K562 (cell line): ENCODE measurements around the gene SLC16A13. TPM values are rescaled to one million over a fixed set of nuclear protein-coding genes. Genes with fewer than 3 reads are reported as not detected.

Experiments
- ATAC-seq: fragments of 200-7000 bp; cut with Tn5 transposase; 3 replicates; pipeline ENCODE4 v1.9.1; 2020; ENCODE audit warnings: moderate library complexity
- BruUV-seq: library from RNA; stranded (reverse); fragments of 400-500 nt; replicated peaks from 2 replicates; lab custom pipeline; 2021; lab: Mats Ljungman, UMichigan
- CTCF ChIA-PET: fragments of 300-600 bp; formaldehyde crosslinking; extraction: SDS; loops from one replicate; lab custom pipeline; 2021; ENCODE audit warnings: low intra/inter-chr PET ratio; lab: Yijun Ruan, JAX
- POLR2A ChIA-PET: fragments of 300-600, 350-650 bp; sonication (Branson Sonifier 250); formaldehyde crosslinking; extraction: SDS; loops from one replicate; lab custom pipeline; 2021; ENCODE audit warnings: antibody characterized with exemption, inconsistent platforms; lab: Yijun Ruan, JAX
- DNase-seq, 4 experiments: peaks; one replicate each; pipeline versions ENCODE4 v3.0.0 to v3.0.0-alpha.2; 2011 to 2018; ENCODE audit warnings: low spot score in 3 of 4, mixed read lengths in 3 of 4; ENCODE audit errors: extremely low read depth in 1 of 4
- FAIRE-seq: peaks from 2 replicates; lab custom pipeline; 2011; peaks lifted over from hg19 to GRCh38; lab: Jason Lieb, UNC
- H2AFZ ChIP-seq: 2 replicates; pipeline ENCODE4 v1.6.0; 2011; ENCODE audit warnings: low read depth, low read length, control low read depth, inconsistent platforms
- H3K27ac ChIP-seq: fragments of 200-600 bp; 3 replicates; pipeline ENCODE4 v1.8.0; 2011; ENCODE audit warnings: low read depth, mild to moderate bottlenecking, control low read depth, inconsistent platforms, low read length, moderate library complexity, mixed read lengths; ENCODE audit errors: extremely low read depth
- H3K27me3 ChIP-seq, 2 experiments: fragments of 300-600 bp in 1 of 2; 2 replicates in 1 of 2; 3 replicates in 1 of 2; pipeline versions ENCODE4 v1.6.0 to v1.8.0; 2011; ENCODE audit warnings: inconsistent platforms in 2 of 2, low read length in 2 of 2, mild to moderate bottlenecking in 1 of 2, mixed read lengths in 1 of 2, moderate library complexity in 1 of 2; ENCODE audit not compliant: control insufficient read depth in 2 of 2, insufficient read depth in 2 of 2
- H3K36me3 ChIP-seq: fragments of 300-600 bp; 3 replicates; pipeline ENCODE4 v1.8.0; 2011; ENCODE audit warnings: mild to moderate bottlenecking, low read length, inconsistent platforms; ENCODE audit not compliant: control insufficient read depth, insufficient read depth
- H3K4me1 ChIP-seq, 2 experiments: fragments of 200-600 bp in 1 of 2; replicated peaks in 1 of 2; 2 replicates in 1 of 2; 3 replicates in 1 of 2; pipeline versions ENCODE4 v1.5.1 to v1.8.0; 2011; ENCODE audit warnings: inconsistent platforms in 2 of 2, low read length in 2 of 2, mild to moderate bottlenecking in 1 of 2, mixed read lengths in 1 of 2, moderate library complexity in 1 of 2; ENCODE audit not compliant: control insufficient read depth in 2 of 2, insufficient read depth in 2 of 2
- H3K4me2 ChIP-seq: 2 replicates; pipeline ENCODE4 v1.6.1; 2011; ENCODE audit warnings: low read length, control low read depth, inconsistent platforms, mixed read lengths; ENCODE audit not compliant: insufficient read depth
- H3K4me3 ChIP-seq: fragments of 200-600 bp; sonication (generic), shearing (Covaris generic); 2 replicates; pipeline ENCODE4 v1.5.1; 2016; ENCODE audit warnings: control low read depth, inconsistent platforms
- H3K79me2 ChIP-seq: fragments of 200-600 bp; 3 replicates; pipeline ENCODE4 v1.8.0; 2011; ENCODE audit warnings: low read length, inconsistent platforms; ENCODE audit not compliant: control insufficient read depth, insufficient read depth
- H3K9ac ChIP-seq, 2 experiments: 2 replicates each; pipeline versions ENCODE4 v1.6.0 to v1.6.1; 2011; ENCODE audit warnings: low read depth in 2 of 2, low read length in 2 of 2, control low read depth in 1 of 2, inconsistent platforms in 1 of 2, mild to moderate bottlenecking in 1 of 2, mixed read lengths in 1 of 2; ENCODE audit not compliant: insufficient read depth in 1 of 2
- H3K9me1 ChIP-seq: one replicate; pipeline ENCODE4 v1.6.0; 2011; ENCODE audit warnings: inconsistent platforms, mild to moderate bottlenecking, low read length, moderate library complexity; ENCODE audit not compliant: control insufficient read depth, insufficient read depth
- H3K9me3 ChIP-seq: replicated peaks from 2 replicates; pipeline ENCODE4 v1.5.1; 2011; ENCODE audit warnings: low read depth, low read length, inconsistent platforms; ENCODE audit not compliant: control insufficient read depth, insufficient read depth
- H4K20me1 ChIP-seq: replicated peaks from 2 replicates; pipeline ENCODE4 v1.6.1; 2011; ENCODE audit warnings: low read length, inconsistent platforms, mixed read lengths; ENCODE audit not compliant: control insufficient read depth, insufficient read depth
- CBX5 ChIP-seq: IDR thresholded peaks from 2 replicates; pipeline ENCODE4 v1.6.1; 2014; ENCODE audit warnings: low read depth, borderline replicate concordance
- CEBPZ ChIP-seq: fragments of 150-350 bp; IDR thresholded peaks from 2 replicates; pipeline ENCODE4 v1.6.1; 2014; ENCODE audit warnings: low read depth, mild to moderate bottlenecking, low read length, borderline replicate concordance
- POLR2G ChIP-seq: fragments of 200-400 bp; formaldehyde crosslinking; IDR thresholded peaks from 2 replicates; pipeline ENCODE4 v1.6.1; 2017; ENCODE audit warnings: low read depth, mild to moderate bottlenecking, antibody characterized with exemption, low read length, moderate library complexity
- YBX1 ChIP-seq: fragments of 450-650 bp; IDR thresholded peaks from 2 replicates; pipeline ENCODE4 v1.7.1; 2016; ENCODE audit warnings: mild to moderate bottlenecking
- ZBTB33 ChIP-seq: sonication (generic); formaldehyde crosslinking; IDR thresholded peaks from 2 replicates; pipeline ENCODE4 v1.8.1; 2023; ENCODE audit warnings: mild to moderate bottlenecking, missing genetic modification reagents
- ZBTB5 ChIP-seq: fragments of 450-650 bp; IDR thresholded peaks from 2 replicates; pipeline ENCODE4 v1.6.1; 2017; ENCODE audit warnings: antibody characterized with exemption
- WGBS: fragments of 100-300 bp; shearing (Covaris generic); methylation state at CpG from one replicate; pipeline ENCODE4 v1.1.6; 2016; ENCODE audit warnings: low coverage, mixed read lengths; ENCODE audit not compliant: insufficient coverage; ENCODE audit errors: missing lambda C conversion rate; 5-methylcytosine and 5-hydroxymethylcytosine counted together
- in situ Hi-C: fragments of 300-500 bp; cut with MboI; formaldehyde crosslinking; loops from 4 replicates; pipeline ENCODE4 v1.15.0; 2018; ENCODE audit warnings: inconsistent platforms, mixed read lengths
- intact Hi-C: fragments of 100-400 bp; cut with micrococcal nuclease; formaldehyde crosslinking; loops from 2 replicates; pipeline ENCODE4 v1.14.2; 2022
- polyA plus RNA-seq, 8 experiments: library from polyadenylated mRNA; depleted of rRNA in 4 of 8; stranded (reverse) in 5 of 8; unstranded in 3 of 8; fragments of >200 nt; fragmentation: Nextera tagmentation in 2 of 8; fragmentation: Illumina TruSeq in 1 of 8; extraction: Ambion mirVana in 2 of 8; extraction: Trizol in 1 of 8; gene quantifications; 2 replicates each; pipeline versions ENCODE4 v1.2.1 to v1.2.3, GENCODE V29; 2011 to 2014; ENCODE audit warnings: inconsistent platforms in 1 of 8, missing spikeins in 1 of 8
- total RNA-seq, 7 experiments: library from RNA; depleted of rRNA in 6 of 7; stranded (reverse); fragments of >200 nt in 6 of 7; fragmentation: Illumina TruSeq in 2 of 7; extraction: Trizol in 2 of 7; gene quantifications; 2 replicates each; pipeline versions ENCODE4 v1.2.1 to v1.2.3, GENCODE V29; 2011 to 2021; ENCODE audit warnings: low replicate concordance in 1 of 7

SLC16A13 gene
- total and polyA plus RNA-seq, 9 of the 15 experiments (the other 6 are each of a cell fraction or from before 2014, with no cell fraction given), result 0.04 to 5.6 (median 0.87) TPM

- ChIA-PET POLR2A (interaction anchor here (0.5 to 3.2 kb wide), 2 partner anchors 8 to 850 kb away, joined by 4 to 10 read pairs; partner anchors contain the start of gene SLC16A13), CTCF (interaction anchor here (0.6 to 3.6 kb wide), 2 partner anchors 63 to 92 kb away, joined by 3 to 41 read pairs; no protein-coding TSS in a partner anchor)
- FAIRE-seq, result no peak
- no peak for ATAC-seq
- H3K4me3 ChIP-seq, result no peak within 1 kb of the TSS
- H3K79me2 ChIP-seq, result no peaks in the 10 kb centered on the region
- no peaks in the 10 kb centered on the region for H4K20me1 ChIP-seq
- no peaks in the 10 kb centered on the region for H3K9me3 ChIP-seq
- TF ChIP-seq CEBPZ (no peak), POLR2G (peak; percentile 15; the same call in 1 of the 2 replicates), ZBTB33 (CRISPR knock-in tag) (peak; percentile 16; the same call in 1 of the 2 replicates), ZBTB5 (no peak), YBX1 (no peak), CBX5 (no peak)
- no peaks in the 10 kb centered on the region for H3K9me1 ChIP-seq
- WGBS, result 35% methylated on average over 5 of the region's 58 CpGs
- no peak within 1 kb of the TSS for H3K27ac ChIP-seq
- H2AFZ ChIP-seq, result no peak within 1 kb of the TSS
- peaks cover 0 to 26% of the 10 kb centered on the region in 2 experiments; a peak in 4 of 5 replicates for H3K4me1 ChIP-seq
- H3K27me3 ChIP-seq, result no peaks in the 10 kb centered on the region
- intact Hi-C loops, result no loop called here
- in situ Hi-C loops, result loop anchor here (10.0 to 25.0 kb wide), 2 partner anchors 291 to 519 kb away; partner anchors contain the start of genes ACAP1, SENP3 and TNFSF13
- BruUV-seq, result no TSS peak
- no peak for DNase-seq
- no peak within 1 kb of the TSS for H3K9ac ChIP-seq
- no peak within 1 kb of the TSS for H3K4me2 ChIP-seq
- no peaks in the 10 kb centered on the region for H3K36me3 ChIP-seq
Measured at GRCh38 chr17:7043497-7044198, 7.8 kb downstream of the SLC16A13 start, which contains the start of gene SLC16A11. TSS of gene SLC16A11 (minus strand) at chr17:7044092. CDS start at chr17:7043513, 579 bp downstream.
